Left renal cortex interstitium (tissue), 4 donors: ENCODE measurements around the gene AGAP1. TPM values are rescaled to one million over a fixed set of nuclear protein-coding genes. Genes with fewer than 3 reads are reported as not detected.

Experiments
- DNase-seq, 4 donors: peaks; one replicate each; pipeline ENCODE4 v3.0.0-alpha.2; 2013; ENCODE audit warnings: low read depth in 4 of 4, low spot score in 2 of 4, missing footprints in 1 of 4
- polyA plus RNA-seq, 4 donors: library from polyadenylated mRNA; unstranded; fragments of 120-200 nt; gene quantifications; one replicate each; pipeline ENCODE4 v1.2.1, GENCODE V29; 2013; ENCODE audit not compliant: insufficient read length in 4 of 4

Gene AGAP1
- polyA plus RNA-seq, 4 donors, result 18.1 to 22.7 (median 19.7) TPM

- peak in 1 of 4 donors; percentile 44 for DNase-seq
Measured at GRCh38 chr2:235527806-235528469, 34.1 kb downstream of the AGAP1 start.

- DNase-seq, result no peak
Measured at GRCh38 chr2:235529621-235530020, 35.8 kb downstream of the AGAP1 start.

- DNase-seq, result no peak
Measured at GRCh38 chr2:235530735-235531134, 36.9 kb downstream of the AGAP1 start.

- DNase-seq, result no peak
Measured at GRCh38 chr2:235532307-235532706, 38.5 kb downstream of the AGAP1 start.

- DNase-seq, result no peak
Measured at GRCh38 chr2:235533198-235533597, 39.4 kb downstream of the AGAP1 start.

- DNase-seq, result no peak
Measured at GRCh38 chr2:235533616-235534385, 40.0 kb downstream of the AGAP1 start.

GRCh38 chr2:235534678-235535422 lies 41.0 kb downstream of the AGAP1 start:
- no peak for DNase-seq

GRCh38 chr2:235535423-235536130 lies 41.7 kb downstream of the AGAP1 start:
- DNase-seq, result no peak

GRCh38 chr2:235536711-235537110 lies 42.9 kb downstream of the AGAP1 start:
- DNase-seq, result no peak

- no peak for DNase-seq
Measured at GRCh38 chr2:235537186-235537585, 43.3 kb downstream of the AGAP1 start.

GRCh38 chr2:235537587-235537986 lies 43.7 kb downstream of the AGAP1 start:
- DNase-seq, result no peak

- no peak for DNase-seq
Measured at GRCh38 chr2:235538144-235538639, 44.3 kb downstream of the AGAP1 start.

GRCh38 chr2:235538981-235539380 lies 45.1 kb downstream of the AGAP1 start:
- DNase-seq, result no peak

- no peak for DNase-seq
Measured at GRCh38 chr2:235539773-235540172, 45.9 kb downstream of the AGAP1 start.

- DNase-seq, result no peak
Measured at GRCh38 chr2:235541016-235541415, 47.2 kb downstream of the AGAP1 start.

- no peak for DNase-seq
Measured at GRCh38 chr2:235541838-235542549, 48.2 kb downstream of the AGAP1 start.

GRCh38 chr2:235542733-235543127 lies 48.9 kb downstream of the AGAP1 start:
- no peak for DNase-seq

- DNase-seq, result no peak
Measured at GRCh38 chr2:235543128-235543750, 49.4 kb downstream of the AGAP1 start.

- DNase-seq, result no peak
Measured at GRCh38 chr2:235543851-235544688, 50.2 kb downstream of the AGAP1 start.
